HG03378 (cell line): ENCODE measurements around the gene CHMP4A.

Experiments used
- ATAC-seq: cut with Tn5 transposase; IDR thresholded peaks from one replicate; pipeline ENCODE4 v1.9.1; 2021; ENCODE audit warnings: mild to moderate bottlenecking, moderate library complexity; ENCODE audit not compliant: unreplicated experiment

CHMP4A gene

GRCh38 chr14:24198814-24199524, 14.3 kb downstream of the CHMP4A start:
- no peak for ATAC-seq

DNA sequence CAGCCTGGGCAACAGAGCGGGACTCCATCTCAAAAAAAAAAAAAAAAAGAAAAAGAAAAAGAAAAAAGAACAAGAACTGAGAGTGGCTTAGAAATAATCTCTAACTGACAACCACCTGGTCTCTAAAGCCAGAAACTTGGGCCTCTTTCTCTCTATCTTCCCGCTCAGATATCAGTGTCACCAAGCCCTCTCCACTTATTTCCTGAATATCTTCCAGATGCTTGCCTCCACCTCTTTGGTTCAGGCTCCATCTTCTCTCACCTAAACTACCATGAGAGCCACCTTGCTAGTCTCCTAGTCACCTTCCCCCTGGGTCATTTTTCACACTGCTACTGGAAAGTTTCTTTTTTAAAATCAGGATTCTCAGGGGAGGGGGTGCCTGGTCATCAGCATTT, 16.2 kb downstream of the CHMP4A start:
- ATAC-seq = no peak

DNA sequence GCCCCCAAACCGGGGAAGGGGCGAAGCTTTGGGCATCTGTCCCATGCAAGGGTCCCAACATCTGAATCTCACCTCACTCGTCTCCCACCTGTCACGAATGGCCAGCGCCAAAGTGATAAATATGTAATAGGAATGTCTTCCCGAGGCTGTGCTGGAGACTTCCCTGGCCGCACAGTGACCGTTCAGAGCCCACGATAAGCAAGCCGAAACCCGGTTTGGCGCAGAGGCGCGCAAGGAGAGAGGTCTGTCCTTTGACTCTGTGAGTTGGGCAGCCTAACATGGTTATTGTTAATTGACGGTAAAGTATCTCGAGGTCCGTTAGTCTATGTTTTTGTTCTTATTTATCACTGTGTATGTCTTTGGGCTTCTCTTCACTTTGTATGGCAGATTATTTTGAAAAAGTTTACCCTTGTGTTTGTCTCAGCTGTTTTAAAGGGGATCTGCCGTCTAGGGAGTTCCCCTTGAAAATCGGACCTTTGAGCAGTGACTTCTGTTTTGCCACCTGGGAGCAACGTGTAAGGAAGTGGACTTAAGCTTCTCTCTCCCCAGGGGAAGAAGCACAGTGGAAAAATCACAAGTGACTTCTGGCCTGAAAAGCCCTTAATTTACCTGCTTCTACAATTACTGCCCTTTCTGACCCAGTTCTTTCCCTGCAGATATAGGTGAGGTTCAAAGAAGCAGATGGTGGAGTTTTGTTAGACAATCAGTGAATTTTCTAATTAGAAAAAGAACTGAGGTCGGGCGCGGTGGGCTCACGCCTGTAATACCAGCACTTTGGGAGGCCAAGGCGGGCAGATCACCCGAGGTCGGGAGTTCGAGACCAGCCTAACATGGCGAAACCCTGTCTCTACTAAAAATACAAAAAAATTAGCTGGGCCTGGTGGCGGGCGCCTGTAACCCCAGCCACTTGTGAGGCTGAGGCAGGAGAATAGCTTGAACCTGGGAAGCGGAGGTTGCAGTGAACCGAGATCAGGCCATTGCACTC, 16.9 kb downstream of the CHMP4A start:
- peak; percentile 20 for ATAC-seq

DNA sequence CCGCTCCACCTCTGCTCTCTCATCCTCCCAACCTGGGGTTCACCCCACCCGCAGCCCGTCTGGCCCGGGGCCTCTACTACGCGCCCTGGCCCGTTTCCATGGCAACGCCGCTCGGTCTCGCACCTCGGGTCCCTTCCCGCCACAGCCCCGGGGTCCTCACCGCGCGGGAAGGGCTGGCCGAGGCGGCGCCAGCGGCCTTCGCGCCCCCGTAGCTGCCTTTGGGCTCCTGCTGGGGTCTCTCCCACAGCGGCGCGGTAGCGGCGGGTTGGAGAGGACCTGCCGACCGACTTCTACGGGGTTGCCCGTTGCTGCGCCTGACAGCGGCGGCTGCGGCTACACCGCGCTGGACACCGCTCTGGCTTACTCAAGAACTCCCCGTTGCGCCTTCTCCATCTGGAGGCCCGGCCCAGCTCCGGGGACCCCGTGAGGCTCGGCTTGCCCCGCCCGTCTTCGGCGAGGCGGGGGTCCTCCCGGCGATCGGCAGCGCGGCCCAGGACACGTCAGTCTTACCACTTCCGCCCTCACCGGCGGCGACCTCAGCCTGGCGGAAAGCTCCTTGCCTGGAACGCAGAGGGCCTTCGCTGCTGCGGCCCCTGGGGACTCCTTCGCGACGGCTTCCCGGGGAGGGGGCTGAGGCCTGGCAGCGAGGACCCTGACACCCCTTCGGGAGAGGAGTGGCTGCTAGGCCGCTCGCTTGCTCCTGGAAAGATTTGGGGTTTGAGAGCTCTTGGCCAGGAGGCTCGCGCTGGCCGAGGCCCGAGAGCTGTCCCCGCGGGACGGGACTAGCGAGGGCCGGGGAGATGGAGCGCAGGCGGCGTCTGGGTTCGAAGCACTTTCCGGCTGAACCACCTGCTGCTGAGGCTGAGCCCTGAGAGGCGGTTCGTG, 17.9 kb downstream of the CHMP4A start, which contains the start of gene TM9SF1:
TSS of gene TM9SF1 (minus strand) at position 256 of the 885 bp plus-strand sequence. CDS start 422 bp downstream, outside the sequence.
- ATAC-seq = peak; percentile 80

GRCh38 chr14:24194873-24195185, 18.5 kb downstream of the CHMP4A start:
- no peak for ATAC-seq

- no peak for ATAC-seq
Observed at GRCh38 chr14:24194186-24194872, 19.0 kb downstream of the CHMP4A start.

DNA sequence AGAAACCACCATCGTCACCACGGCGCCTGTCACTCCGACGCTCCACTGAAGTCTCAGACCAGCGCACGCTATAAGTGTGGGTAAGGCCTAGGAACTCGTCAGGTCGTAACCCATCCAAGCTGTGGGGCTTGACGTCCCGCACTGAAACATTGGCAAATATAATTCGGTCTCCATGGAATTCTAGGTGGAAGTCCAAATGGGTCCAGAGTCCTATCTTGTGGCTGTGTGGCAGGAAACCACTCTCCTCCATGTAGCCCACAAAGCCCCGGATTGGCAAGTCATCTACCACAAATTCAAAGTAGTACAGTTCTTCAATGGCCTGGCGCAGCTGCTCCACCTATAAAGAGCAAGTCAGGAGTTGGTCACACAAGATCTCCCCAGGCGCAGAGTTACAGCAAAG, 20.4 kb downstream of the CHMP4A start:
- no peak for ATAC-seq

DNA sequence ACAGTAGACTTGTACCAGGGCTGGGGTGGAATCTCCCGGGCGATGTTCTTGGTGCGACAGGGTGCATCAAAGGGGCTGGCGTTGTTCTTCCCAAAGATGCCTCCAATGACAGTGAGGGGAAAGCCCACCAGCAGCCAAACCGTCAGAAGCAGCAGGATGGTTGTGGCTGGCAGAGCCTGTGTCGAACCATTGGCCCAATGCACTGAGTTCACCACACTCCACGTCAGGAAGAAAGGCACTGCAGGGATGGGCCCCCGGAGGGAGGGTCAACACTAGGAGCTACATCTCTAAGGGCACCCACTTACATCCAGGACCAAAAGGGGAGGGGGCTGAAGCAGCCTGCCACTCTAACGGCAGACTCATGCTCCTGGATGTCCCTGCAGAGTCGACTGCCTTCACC, 22.9 kb downstream of the CHMP4A start:
- ATAC-seq = no peak

DNA sequence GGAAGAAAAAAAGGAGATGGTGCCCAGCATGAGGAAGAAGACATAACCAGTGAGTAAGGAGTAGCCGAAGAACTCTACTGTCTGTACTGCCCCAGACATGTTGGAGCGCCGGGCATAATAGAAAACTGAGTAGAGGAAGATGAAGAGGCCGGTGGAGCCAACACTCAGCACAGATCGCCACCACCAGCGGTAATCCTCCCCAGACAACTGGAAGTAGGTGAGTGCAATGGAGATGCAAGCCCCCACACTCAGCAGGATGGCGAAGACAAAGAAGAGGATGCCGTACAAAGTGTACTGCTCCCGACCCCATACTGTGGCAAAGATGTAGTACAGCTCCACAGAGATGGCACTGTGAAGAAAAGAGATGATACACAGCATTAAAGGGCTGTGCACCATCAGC, 23.8 kb downstream of the CHMP4A start:
- no peak for ATAC-seq

DNA sequence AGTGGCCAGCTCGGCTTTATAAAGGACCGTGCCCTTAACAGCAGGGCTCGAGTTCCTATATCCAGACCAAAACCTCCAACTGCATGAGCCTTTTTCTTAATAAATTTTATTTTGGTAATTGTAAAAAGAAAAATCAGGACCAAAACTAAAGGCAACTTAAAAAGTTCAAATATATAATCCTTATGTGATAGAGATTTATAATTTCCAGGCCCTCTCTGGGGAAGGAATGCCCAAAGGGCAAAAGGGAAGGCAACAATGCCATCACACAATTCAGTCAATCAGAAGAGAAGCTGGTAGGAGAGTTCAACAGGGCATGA, 24.3 kb downstream of the CHMP4A start:
- ATAC-seq = no peak

- peak; percentile 82 for ATAC-seq
Observed at GRCh38 chr14:24188251-24189058, 24.8 kb downstream of the CHMP4A start, which contains the start of gene IPO4. Gene IPO4, minus strand, starts transcription at chr14:24188816. Its CDS starts 29 bp downstream, at chr14:24188787.

DNA sequence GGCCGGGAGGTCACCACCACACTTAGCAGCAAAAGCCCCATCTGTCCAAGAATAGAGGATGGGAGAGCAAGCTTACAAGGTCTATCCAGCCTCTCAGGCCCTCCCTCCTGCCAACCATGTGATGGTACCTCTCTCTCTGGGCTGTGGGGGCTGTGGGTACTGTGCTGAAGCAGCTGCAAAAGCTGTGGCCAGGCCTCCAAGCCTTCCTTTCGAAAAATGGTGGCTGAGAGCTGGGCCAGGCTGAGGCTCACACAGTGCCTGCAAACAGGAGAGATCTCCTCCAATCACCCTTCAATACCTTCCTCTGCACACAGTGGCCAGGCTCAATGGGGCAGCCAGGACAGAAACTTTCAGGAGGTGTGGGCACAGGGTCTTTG, 25.8 kb downstream of the CHMP4A start:
- no peak for ATAC-seq

DNA sequence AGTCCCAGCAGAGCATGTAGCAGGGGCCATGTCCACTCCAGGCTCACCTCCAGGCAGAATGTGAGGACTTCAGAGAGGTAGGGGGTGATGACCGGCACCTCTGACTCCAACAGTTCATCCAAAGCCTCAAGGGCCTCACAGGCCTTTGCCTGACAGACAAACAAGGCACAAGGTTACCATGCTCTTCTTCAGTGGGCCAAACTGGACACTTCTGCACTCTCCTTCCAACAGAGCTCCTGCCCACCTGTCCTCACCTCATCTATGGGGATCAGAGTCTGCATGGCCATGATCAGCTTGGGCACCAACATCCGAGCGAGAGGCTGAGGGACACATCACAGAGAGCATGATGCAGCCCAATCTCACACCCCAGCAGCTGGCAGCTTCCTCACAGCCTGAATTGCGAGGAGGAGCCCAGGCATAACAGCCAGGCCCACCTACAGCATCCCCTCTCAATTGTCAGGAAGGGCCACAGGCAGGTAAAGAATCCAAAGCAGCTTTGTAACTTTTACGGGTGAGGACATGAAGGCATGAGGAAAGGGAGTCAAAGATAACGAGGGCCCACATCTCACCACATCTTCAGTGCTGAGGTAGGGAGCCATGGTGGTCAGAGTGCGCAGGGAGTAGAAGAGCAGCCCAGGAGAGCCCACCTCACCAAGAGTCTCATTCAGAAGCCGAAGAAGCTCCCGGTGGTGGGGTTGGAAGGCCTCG, 26.3 kb downstream of the CHMP4A start:
- no peak for ATAC-seq

DNA sequence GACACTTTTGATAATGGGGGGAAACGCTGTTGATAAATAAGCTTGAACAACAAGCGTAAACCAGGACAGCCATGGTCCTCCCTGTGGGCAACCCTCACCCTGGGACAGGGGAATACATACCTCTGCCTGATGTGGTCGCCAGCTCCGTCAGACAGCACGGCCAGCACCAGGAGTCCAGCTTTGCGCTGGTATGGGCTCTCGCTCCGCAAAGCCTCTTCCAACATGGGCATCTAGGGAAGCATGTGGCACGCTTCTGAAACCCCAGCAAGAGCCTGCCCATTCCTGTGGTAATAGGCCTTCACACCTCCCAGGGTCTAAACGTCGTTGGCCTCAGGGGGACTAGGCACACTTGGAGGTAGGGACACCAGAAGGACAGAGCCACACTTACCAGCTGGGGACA, 27.5 kb downstream of the CHMP4A start:
- no peak for ATAC-seq

GRCh38 chr14:24185026-24185425, 28.3 kb downstream of the CHMP4A start:
- no peak for ATAC-seq

- no peak for ATAC-seq
Observed at GRCh38 chr14:24184104-24184970, 29.0 kb downstream of the CHMP4A start.

GRCh38 chr14:24183014-24183481, 30.2 kb downstream of the CHMP4A start:
- no peak for ATAC-seq
